Measurements from ENCODE around the gene LCN12.

- TF ChIP-seq CTCF (IDR thresholded peaks at IDR 0.05) (no peak), POLR2A (IDR thresholded peaks at IDR 0.05) (no peak)
These were observed 13.9 kb downstream of the LCN12 start for GRCh38 chr9:136965771-136966484.

Data from right lobe of liver (tissue), 4 donors.